Measurements from ENCODE around the gene ITPR3. TPM values are rescaled to one million over a fixed set of nuclear protein-coding genes. Genes with fewer than 3 reads are reported as not detected.

The ITPR3 gene
- total RNA-seq, 4 donors from 2014 or later, result 105 to 262 (median 124) TPM

DNA sequence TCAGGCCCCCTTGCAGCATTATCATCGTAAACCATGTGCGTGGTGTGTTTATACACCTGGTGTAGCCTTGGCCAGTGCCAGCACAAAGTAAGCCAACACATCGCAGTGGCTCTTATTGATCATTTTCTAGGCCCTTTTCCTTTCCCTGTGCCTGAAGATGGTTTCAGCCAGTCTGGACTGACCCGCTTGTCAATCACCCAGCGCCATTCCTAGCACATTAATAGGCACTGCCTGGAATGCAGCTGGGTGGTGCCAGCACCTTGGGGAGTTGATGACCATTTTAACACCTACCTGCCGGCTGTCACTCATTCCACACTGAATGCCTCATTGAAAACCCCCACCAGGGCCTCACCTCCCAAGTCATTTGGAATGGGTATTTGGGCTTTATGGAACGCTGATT, 95.3 kb downstream of the ITPR3 start:
- no peak overlapping the region for H3K27ac ChIP-seq
- TF ChIP-seq, protein P1, sequence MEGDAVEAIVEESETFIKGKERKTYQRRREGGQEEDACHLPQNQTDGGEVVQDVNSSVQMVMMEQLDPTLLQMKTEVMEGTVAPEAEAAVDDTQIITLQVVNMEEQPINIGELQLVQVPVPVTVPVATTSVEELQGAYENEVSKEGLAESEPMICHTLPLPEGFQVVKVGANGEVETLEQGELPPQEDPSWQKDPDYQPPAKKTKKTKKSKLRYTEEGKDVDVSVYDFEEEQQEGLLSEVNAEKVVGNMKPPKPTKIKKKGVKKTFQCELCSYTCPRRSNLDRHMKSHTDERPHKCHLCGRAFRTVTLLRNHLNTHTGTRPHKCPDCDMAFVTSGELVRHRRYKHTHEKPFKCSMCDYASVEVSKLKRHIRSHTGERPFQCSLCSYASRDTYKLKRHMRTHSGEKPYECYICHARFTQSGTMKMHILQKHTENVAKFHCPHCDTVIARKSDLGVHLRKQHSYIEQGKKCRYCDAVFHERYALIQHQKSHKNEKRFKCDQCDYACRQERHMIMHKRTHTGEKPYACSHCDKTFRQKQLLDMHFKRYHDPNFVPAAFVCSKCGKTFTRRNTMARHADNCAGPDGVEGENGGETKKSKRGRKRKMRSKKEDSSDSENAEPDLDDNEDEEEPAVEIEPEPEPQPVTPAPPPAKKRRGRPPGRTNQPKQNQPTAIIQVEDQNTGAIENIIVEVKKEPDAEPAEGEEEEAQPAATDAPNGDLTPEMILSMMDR (IDR thresholded peaks at IDR 0.05), result no peak
- no peak for TF ChIP-seq EP300 (IDR thresholded peaks at IDR 0.05; ENCODE audit: low read depth)
- no peak for TF ChIP-seq POLR2A (IDR thresholded peaks at IDR 0.05)
- no peak for TF ChIP-seq POLR2AphosphoS5 (IDR thresholded peaks at IDR 0.05)
- peaks cover 0 to 10% (median 9%) of the 10 kb centered on the region in 4 donors for H3K4me1 ChIP-seq
- no peak for DNase-seq
- no peaks in the 10 kb centered on the region for H3K9me3 ChIP-seq
- WGBS, 2 donors (ENCODE audit: low coverage in 1 of 2), result 46 to 54% methylated on average over 3 to 7 of the region's 7 CpGs
- intact Hi-C loops (cut with DNase I; ENCODE audit: low total_unique reads) (no loop called here), in situ Hi-C loops (cut with MboI; ENCODE audit: low pct_ligation_motif_present in 1 of 4, low pct_unique_long_range_greater_than_20kb in 1 of 4, low sequenced_read_pairs in 3 of 4) (no loop called here)
- H3K36me3 ChIP-seq, result no peaks in the 10 kb centered on the region
- H3K4me3 ChIP-seq, result no peak overlapping the region
- H3K27me3 ChIP-seq, result no peaks in the 10 kb centered on the region

DNA sequence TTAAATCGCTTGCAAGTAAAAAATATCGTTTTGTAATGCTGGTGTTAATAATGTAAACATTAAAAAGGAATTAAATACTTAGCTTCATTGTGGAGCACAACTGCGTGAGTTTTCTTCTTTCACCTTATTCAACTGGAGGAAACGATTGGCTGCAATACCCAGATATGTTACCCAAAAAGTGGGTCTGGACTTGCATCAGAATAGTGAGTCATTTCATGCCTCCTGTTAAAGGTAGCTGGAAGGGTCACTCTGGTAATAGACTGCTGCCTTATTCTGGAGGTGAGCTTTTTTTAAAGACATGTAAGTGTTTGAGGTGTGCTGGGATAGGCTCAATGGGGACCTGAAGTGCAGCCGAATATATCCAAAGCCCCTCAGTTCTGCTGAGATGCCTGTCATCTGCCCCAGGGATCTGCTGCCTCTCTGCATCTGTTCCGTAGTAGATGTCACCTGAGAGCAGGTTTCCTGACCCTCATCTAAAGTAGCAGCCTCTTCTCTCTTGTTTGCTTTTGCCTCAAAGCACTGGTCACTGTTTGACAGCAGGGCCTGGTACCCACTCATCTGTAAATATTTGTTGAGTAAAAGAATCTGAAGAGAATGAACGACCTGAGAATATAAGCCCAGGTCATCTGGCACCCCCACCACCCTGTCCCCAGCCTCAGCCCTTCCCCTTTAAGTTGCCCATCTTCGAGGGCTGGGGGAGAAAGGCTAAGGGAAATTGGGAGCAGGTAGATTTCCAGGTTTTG, 95.9 kb downstream of the ITPR3 start:
- Histone ChIP-seq H3K36me3 (no peaks in the 10 kb centered on the region), H3K27ac (peak overlapping the region in 2 of 4 donors; percentile 38 to 69), H3K27me3 (no peaks in the 10 kb centered on the region), H3K4me1 (peaks cover 0 to 10% (median 6%) of the 10 kb centered on the region in 4 donors), H3K4me3 (no peak overlapping the region), H3K9me3 (no peaks in the 10 kb centered on the region)
- DNase-seq, result no peak
- intact Hi-C loops (cut with DNase I; ENCODE audit: low total_unique reads) (no loop called here), in situ Hi-C loops (cut with MboI; ENCODE audit: low pct_ligation_motif_present in 1 of 4, low pct_unique_long_range_greater_than_20kb in 1 of 4, low sequenced_read_pairs in 3 of 4) (no loop called here)
- TF ChIP-seq EP300 (IDR thresholded peaks at IDR 0.05; ENCODE audit: low read depth) (no peak), POLR2AphosphoS5 (IDR thresholded peaks at IDR 0.05) (no peak), POLR2A (IDR thresholded peaks at IDR 0.05) (no peak)
- TF ChIP-seq, protein P1 (IDR thresholded peaks at IDR 0.05), result no peak
- WGBS, 2 donors (ENCODE audit: low coverage in 1 of 2), result 69 to 80% methylated on average over 6 to 8 of the region's 8 CpGs

DNA sequence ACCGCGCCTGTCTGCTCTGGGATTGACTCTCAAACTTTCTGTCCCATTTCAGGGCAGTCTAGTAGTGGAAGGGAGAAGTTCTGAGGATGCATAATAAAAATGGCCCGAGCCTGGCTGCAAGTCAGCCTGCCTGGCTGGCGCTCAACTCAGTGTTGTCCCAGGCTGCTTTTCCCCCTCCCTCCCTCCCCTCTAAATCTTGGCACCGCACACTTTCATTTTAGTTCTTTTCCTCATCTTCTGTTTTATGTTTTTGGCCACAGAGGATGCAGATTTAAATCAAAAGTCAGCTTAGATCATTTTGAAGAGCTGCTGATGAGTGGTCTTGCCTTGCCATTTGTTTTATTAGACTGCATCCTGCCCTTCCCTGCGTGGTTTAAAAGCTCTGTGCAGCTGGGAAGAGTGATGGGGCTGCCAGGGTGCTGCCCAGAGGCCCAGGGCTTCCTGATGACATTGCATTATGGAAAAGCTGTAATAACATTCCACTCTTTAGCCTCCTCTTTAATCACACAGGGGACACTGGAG, 96.9 kb downstream of the ITPR3 start:
- Histone ChIP-seq H3K36me3 (no peaks in the 10 kb centered on the region), H3K27ac (peak overlapping the region; percentile 38 to 69 (median 46)), H3K27me3 (no peaks in the 10 kb centered on the region), H3K4me3 (no peak overlapping the region), H3K9me3 (no peaks in the 10 kb centered on the region), H3K4me1 (peaks cover 0 to 10% (median 5%) of the 10 kb centered on the region in 4 donors)
- no peak for DNase-seq
- WGBS, 2 donors (ENCODE audit: low coverage in 1 of 2), result 20 to 49% methylated on average over 2 to 6 of the region's 6 CpGs
- intact Hi-C loops (cut with DNase I; ENCODE audit: low total_unique reads) (no loop called here), in situ Hi-C loops (cut with MboI; ENCODE audit: low pct_ligation_motif_present in 1 of 4, low pct_unique_long_range_greater_than_20kb in 1 of 4, low sequenced_read_pairs in 3 of 4) (no loop called here)
- TF ChIP-seq POLR2A (IDR thresholded peaks at IDR 0.05) (no peak), POLR2AphosphoS5 (IDR thresholded peaks at IDR 0.05) (no peak), EP300 (IDR thresholded peaks at IDR 0.05; ENCODE audit: low read depth) (no peak)
- TF ChIP-seq, protein P1 (IDR thresholded peaks at IDR 0.05), result no peak

DNA sequence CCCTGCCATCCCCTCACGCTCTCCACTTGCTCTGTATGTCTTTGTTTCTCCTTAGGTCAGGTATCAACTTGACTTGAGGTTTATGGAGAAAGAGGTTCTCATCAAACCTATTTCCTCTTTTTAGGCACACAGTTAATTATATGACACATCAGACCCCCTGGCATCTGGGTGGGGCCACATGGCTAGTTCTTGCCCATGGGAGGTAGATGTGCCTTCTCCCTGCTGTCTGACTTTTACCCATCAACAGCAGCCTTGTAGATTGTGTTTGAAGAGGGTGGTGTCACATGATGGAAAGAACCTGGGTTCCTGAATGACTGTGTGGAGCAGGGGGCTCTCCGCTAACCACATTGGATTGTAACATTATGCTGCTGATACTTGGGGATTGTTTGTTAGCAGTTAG, 97.6 kb downstream of the ITPR3 start:
- intact Hi-C loops (cut with DNase I; ENCODE audit: low total_unique reads), result no loop called here
- peaks cover 0 to 10% (median 5%) of the 10 kb centered on the region in 4 donors for H3K4me1 ChIP-seq
- in situ Hi-C loops (cut with MboI; ENCODE audit: low pct_ligation_motif_present in 1 of 4, low pct_unique_long_range_greater_than_20kb in 1 of 4, low sequenced_read_pairs in 3 of 4), result no loop called here
- 97% methylated on average over 2 of the region's 2 CpGs; no CpG with 5 or more reads in 1 of the 2 donors for WGBS, 2 donors (ENCODE audit: low coverage in 1 of 2)
- no peak for DNase-seq
- no peaks in the 10 kb centered on the region for H3K36me3 ChIP-seq
- no peak overlapping the region for H3K4me3 ChIP-seq
- no peak for TF ChIP-seq POLR2AphosphoS5 (IDR thresholded peaks at IDR 0.05)
- no peaks in the 10 kb centered on the region for H3K9me3 ChIP-seq
- H3K27me3 ChIP-seq, result no peaks in the 10 kb centered on the region
- peak overlapping the region in 3 of 4 donors; percentile 38 to 69 (median 42) for H3K27ac ChIP-seq

Data from transverse colon (tissue), 4 donors.